HEK293 (cell line): ENCODE measurements around the gene ROBO4.

Source experiments
- BCL11B ChIP-seq: fragments of 450-650 bp; formaldehyde crosslinking; IDR thresholded peaks from 2 replicates; pipeline ENCODE4 v1.5.1; 2016; ENCODE audit warnings: low read depth, missing biosample characterization, missing genetic modification characterization
- CTCF ChIP-seq: fragments of 450-650 bp; formaldehyde crosslinking; IDR thresholded peaks from 2 replicates; pipeline ENCODE4 v1.5.1; 2016; ENCODE audit warnings: missing biosample characterization, missing genetic modification characterization
- ZNF157 ChIP-seq: fragments of 450-650 bp; formaldehyde crosslinking; IDR thresholded peaks from 2 replicates; pipeline ENCODE4 v1.5.1; 2016; ENCODE audit warnings: missing biosample characterization, missing genetic modification characterization

DNA sequence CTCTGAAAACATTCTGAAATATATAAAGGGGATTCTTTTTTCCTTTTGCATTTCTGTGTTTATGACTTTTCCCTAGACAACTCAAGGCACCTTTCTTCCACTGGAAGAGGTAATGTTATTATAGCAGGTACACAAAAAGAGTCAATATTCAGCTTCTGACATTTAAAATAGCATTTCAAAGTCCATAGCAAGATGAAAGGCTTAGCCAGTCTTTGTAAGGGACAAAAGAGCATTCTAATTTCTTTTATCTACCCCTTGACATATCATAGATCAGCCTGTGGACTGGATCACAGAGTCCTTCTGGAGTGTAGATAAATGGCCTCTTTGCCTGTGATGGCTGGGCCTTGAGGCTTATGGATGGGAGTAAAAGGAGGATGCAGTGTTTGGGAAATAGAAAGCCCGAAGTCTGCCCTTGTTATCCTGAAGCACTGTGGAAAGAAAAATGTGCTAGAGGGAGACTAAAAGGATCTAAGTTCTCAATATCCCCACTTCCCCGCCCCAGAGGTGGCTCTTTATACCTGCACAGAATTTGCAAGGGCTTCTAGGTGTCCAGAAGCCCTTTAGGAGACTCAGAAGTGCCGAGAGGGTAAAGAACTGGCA lies 39.8 kb upstream of the ROBO4 start:
- TF ChIP-seq CTCF (no peak), ZNF157 (tag by site-specific recombination) (no peak), BCL11B (tag by site-specific recombination) (no peak)
